K562 (cell line): ENCODE measurements around the gene TEX264. TPM values are rescaled to one million over a fixed set of nuclear protein-coding genes. Genes with fewer than 3 reads are reported as not detected.

Experiments
- ATAC-seq: fragments of 200-7000 bp; cut with Tn5 transposase; 3 replicates; pipeline ENCODE4 v1.9.1; 2020; ENCODE audit warnings: moderate library complexity
- BruUV-seq: library from RNA; stranded (reverse); fragments of 400-500 nt; replicated peaks from 2 replicates; lab custom pipeline; 2021; lab: Mats Ljungman, UMichigan
- CTCF ChIA-PET: fragments of 300-600 bp; formaldehyde crosslinking; extraction: SDS; loops from one replicate; lab custom pipeline; 2021; ENCODE audit warnings: low intra/inter-chr PET ratio; lab: Yijun Ruan, JAX
- POLR2A ChIA-PET: fragments of 300-600, 350-650 bp; sonication (Branson Sonifier 250); formaldehyde crosslinking; extraction: SDS; loops from one replicate; lab custom pipeline; 2021; ENCODE audit warnings: antibody characterized with exemption, inconsistent platforms; lab: Yijun Ruan, JAX
- DNase-seq, 4 experiments: peaks; one replicate each; pipeline versions ENCODE4 v3.0.0 to v3.0.0-alpha.2; 2011 to 2018; ENCODE audit warnings: low spot score in 3 of 4, mixed read lengths in 3 of 4; ENCODE audit errors: extremely low read depth in 1 of 4
- FAIRE-seq: peaks from 2 replicates; lab custom pipeline; 2011; peaks lifted over from hg19 to GRCh38; lab: Jason Lieb, UNC
- H2AFZ ChIP-seq: 2 replicates; pipeline ENCODE4 v1.6.0; 2011; ENCODE audit warnings: low read depth, low read length, control low read depth, inconsistent platforms
- H3K27ac ChIP-seq: fragments of 200-600 bp; 3 replicates; pipeline ENCODE4 v1.8.0; 2011; ENCODE audit warnings: low read depth, mild to moderate bottlenecking, control low read depth, inconsistent platforms, low read length, moderate library complexity, mixed read lengths; ENCODE audit errors: extremely low read depth
- H3K27me3 ChIP-seq, 2 experiments: fragments of 300-600 bp in 1 of 2; 2 replicates in 1 of 2; 3 replicates in 1 of 2; pipeline versions ENCODE4 v1.6.0 to v1.8.0; 2011; ENCODE audit warnings: inconsistent platforms in 2 of 2, low read length in 2 of 2, mild to moderate bottlenecking in 1 of 2, mixed read lengths in 1 of 2, moderate library complexity in 1 of 2; ENCODE audit not compliant: control insufficient read depth in 2 of 2, insufficient read depth in 2 of 2
- H3K36me3 ChIP-seq: fragments of 300-600 bp; 3 replicates; pipeline ENCODE4 v1.8.0; 2011; ENCODE audit warnings: mild to moderate bottlenecking, low read length, inconsistent platforms; ENCODE audit not compliant: control insufficient read depth, insufficient read depth
- H3K4me1 ChIP-seq, 2 experiments: fragments of 200-600 bp in 1 of 2; replicated peaks in 1 of 2; 2 replicates in 1 of 2; 3 replicates in 1 of 2; pipeline versions ENCODE4 v1.5.1 to v1.8.0; 2011; ENCODE audit warnings: inconsistent platforms in 2 of 2, low read length in 2 of 2, mild to moderate bottlenecking in 1 of 2, mixed read lengths in 1 of 2, moderate library complexity in 1 of 2; ENCODE audit not compliant: control insufficient read depth in 2 of 2, insufficient read depth in 2 of 2
- H3K4me2 ChIP-seq: 2 replicates; pipeline ENCODE4 v1.6.1; 2011; ENCODE audit warnings: low read length, control low read depth, inconsistent platforms, mixed read lengths; ENCODE audit not compliant: insufficient read depth
- H3K4me3 ChIP-seq: fragments of 200-600 bp; sonication (generic), shearing (Covaris generic); 2 replicates; pipeline ENCODE4 v1.5.1; 2016; ENCODE audit warnings: control low read depth, inconsistent platforms
- H3K79me2 ChIP-seq: fragments of 200-600 bp; 3 replicates; pipeline ENCODE4 v1.8.0; 2011; ENCODE audit warnings: low read length, inconsistent platforms; ENCODE audit not compliant: control insufficient read depth, insufficient read depth
- H3K9ac ChIP-seq, 2 experiments: 2 replicates each; pipeline versions ENCODE4 v1.6.0 to v1.6.1; 2011; ENCODE audit warnings: low read depth in 2 of 2, low read length in 2 of 2, control low read depth in 1 of 2, inconsistent platforms in 1 of 2, mild to moderate bottlenecking in 1 of 2, mixed read lengths in 1 of 2; ENCODE audit not compliant: insufficient read depth in 1 of 2
- H3K9me1 ChIP-seq: one replicate; pipeline ENCODE4 v1.6.0; 2011; ENCODE audit warnings: inconsistent platforms, mild to moderate bottlenecking, low read length, moderate library complexity; ENCODE audit not compliant: control insufficient read depth, insufficient read depth
- H3K9me3 ChIP-seq: replicated peaks from 2 replicates; pipeline ENCODE4 v1.5.1; 2011; ENCODE audit warnings: low read depth, low read length, inconsistent platforms; ENCODE audit not compliant: control insufficient read depth, insufficient read depth
- H4K20me1 ChIP-seq: replicated peaks from 2 replicates; pipeline ENCODE4 v1.6.1; 2011; ENCODE audit warnings: low read length, inconsistent platforms, mixed read lengths; ENCODE audit not compliant: control insufficient read depth, insufficient read depth
- BDP1 ChIP-seq: IDR thresholded peaks from 3 replicates; pipeline ENCODE4 v1.6.1; 2011; ENCODE audit not compliant: insufficient read length, insufficient read depth
- GMEB1 ChIP-seq: fragments of 250-450 bp; sonication (Bioruptor Pico); IDR thresholded peaks from 2 replicates; pipeline ENCODE4 v1.4.0; 2020; ENCODE audit warnings: mild to moderate bottlenecking
- NUFIP1 ChIP-seq: fragments of 450-650 bp; IDR thresholded peaks from 2 replicates; pipeline ENCODE4 v1.6.1; 2018; ENCODE audit not compliant: partially characterized antibody
- POLR2AphosphoS2 ChIP-seq: IDR thresholded peaks from 2 replicates; pipeline ENCODE4 v1.6.1; 2012; ENCODE audit warnings: low read length, improper control_type of control experiment
- RFX5 ChIP-seq: IDR thresholded peaks from 2 replicates; pipeline ENCODE4 v1.6.1; 2011; ENCODE audit warnings: low read depth, mild to moderate bottlenecking, improper control_type of control experiment, low read length
- ZBTB40 ChIP-seq, 2 experiments: fragments of 450-650 bp in 1 of 2; sonication (generic) in 1 of 2; formaldehyde crosslinking in 1 of 2; IDR thresholded peaks; 2 replicates each; pipeline versions ENCODE4 v1.7.1 to v1.9.0; 2016 to 2022; ENCODE audit warnings: inconsistent platforms in 1 of 2, mild to moderate bottlenecking in 1 of 2, missing genetic modification reagents in 1 of 2
- WGBS: fragments of 100-300 bp; shearing (Covaris generic); methylation state at CpG from one replicate; pipeline ENCODE4 v1.1.6; 2016; ENCODE audit warnings: low coverage, mixed read lengths; ENCODE audit not compliant: insufficient coverage; ENCODE audit errors: missing lambda C conversion rate; 5-methylcytosine and 5-hydroxymethylcytosine counted together
- in situ Hi-C: fragments of 300-500 bp; cut with MboI; formaldehyde crosslinking; loops from 4 replicates; pipeline ENCODE4 v1.15.0; 2018; ENCODE audit warnings: inconsistent platforms, mixed read lengths
- intact Hi-C: fragments of 100-400 bp; cut with micrococcal nuclease; formaldehyde crosslinking; loops from 2 replicates; pipeline ENCODE4 v1.14.2; 2022
- polyA plus RNA-seq, 8 experiments: library from polyadenylated mRNA; depleted of rRNA in 4 of 8; stranded (reverse) in 5 of 8; unstranded in 3 of 8; fragments of >200 nt; fragmentation: Nextera tagmentation in 2 of 8; fragmentation: Illumina TruSeq in 1 of 8; extraction: Ambion mirVana in 2 of 8; extraction: Trizol in 1 of 8; gene quantifications; 2 replicates each; pipeline versions ENCODE4 v1.2.1 to v1.2.3, GENCODE V29; 2011 to 2014; ENCODE audit warnings: inconsistent platforms in 1 of 8, missing spikeins in 1 of 8
- total RNA-seq, 7 experiments: library from RNA; depleted of rRNA in 6 of 7; stranded (reverse); fragments of >200 nt in 6 of 7; fragmentation: Illumina TruSeq in 2 of 7; extraction: Trizol in 2 of 7; gene quantifications; 2 replicates each; pipeline versions ENCODE4 v1.2.1 to v1.2.3, GENCODE V29; 2011 to 2021; ENCODE audit warnings: low replicate concordance in 1 of 7

TEX264 gene
- total and polyA plus RNA-seq, 9 of the 15 experiments (the other 6 are each of a cell fraction or from before 2014, with no cell fraction given): 4.1 to 47.0 (median 31.0) TPM

GRCh38 chr3:51692980-51693395 is 21.9 kb downstream of the TEX264 start:
- FAIRE-seq (no peak), ATAC-seq (no peak), DNase-seq (no peak)
- TF ChIP-seq GMEB1 (CRISPR knock-in tag): no peak
- TF ChIP-seq ZBTB40 (IDR thresholded peaks at IDR 0.05): no peak
- no peak for TF ChIP-seq ZBTB40 (CRISPR knock-in tag; IDR thresholded peaks at IDR 0.05)
- TF ChIP-seq NUFIP1: no peak
- no peak for TF ChIP-seq POLR2AphosphoS2
- TF ChIP-seq RFX5: no peak
- no peak for TF ChIP-seq BDP1
- no peak overlapping the region for H3K9ac ChIP-seq
- peaks cover 17% of the 10 kb centered on the region; the same call in 2 of the 3 replicates for H3K36me3 ChIP-seq
- CTCF ChIA-PET: no interaction called here
- H3K9me3 ChIP-seq: no peaks in the 10 kb centered on the region
- H4K20me1 ChIP-seq: no peaks in the 10 kb centered on the region
- no peaks in the 10 kb centered on the region for H3K27me3 ChIP-seq
- no peaks in the 10 kb centered on the region for H3K9me1 ChIP-seq
- BruUV-seq: no TSS peak
- no peak overlapping the region for H3K27ac ChIP-seq
- no peaks in the 10 kb centered on the region for H3K79me2 ChIP-seq
- intact Hi-C loops (no loop called here), in situ Hi-C loops (loop anchor here (25.0 kb wide), 1 partner anchor 1056 kb away; no protein-coding TSS in a partner anchor)
- no peak overlapping the region for H3K4me3 ChIP-seq
- no peaks in the 10 kb centered on the region for H3K4me1 ChIP-seq
- no peak overlapping the region for H2AFZ ChIP-seq
- POLR2A ChIA-PET: interaction anchor here (1.4 kb wide), 1 partner anchor 11 kb away, joined by 5 read pairs; no protein-coding TSS in a partner anchor
- whole genome bisulfite sequencing: 96% methylated on average over 7 of the region's 8 CpGs
- no peak overlapping the region for H3K4me2 ChIP-seq
